ENCODE results near the gene TPRG1.

- TF ChIP-seq EP300 (IDR thresholded peaks at IDR 0.05) (no peak), CTCF (IDR thresholded peaks at IDR 0.05) (no peak), POLR2AphosphoS5 (IDR thresholded peaks at IDR 0.05) (no peak), POLR2A (IDR thresholded peaks at IDR 0.05) (no peak)
Measured at GRCh38 chr3:189353988-189354889, 182.5 kb downstream of the TPRG1 start.

All from gastroesophageal sphincter (tissue), 3 donors.